ENCODE data around the gene AMH. TPM values are rescaled to one million over a fixed set of nuclear protein-coding genes. Genes with fewer than 3 reads are reported as not detected.

AMH gene
- polyA plus RNA-seq, 1 of the 3 experiments (the other 2 are of a cell fraction): 18.1 TPM

- H3K36me3 ChIP-seq (replicated peaks in 1 of 2; ENCODE audit: control insufficient read depth in 1 of 2, insufficient read depth in 2 of 2, low read length in 1 of 2): peaks cover 0 to 16% of the 10 kb centered on the region in 2 experiments
- CTCF ChIA-PET: interaction anchor here (1.4 to 4.0 kb wide), 6 partner anchors 8 to 62 kb away, joined by 4 to 16 read pairs (median 8); partner anchors contain the start of gene PLEKHJ1
- H3K9me2 ChIP-seq: no peaks in the 10 kb centered on the region
- H3K27ac ChIP-seq (ENCODE audit: low read depth in 2 of 2, low read length in 1 of 2): no peak overlapping the region
- POLR2A ChIA-PET: interaction anchor here (0.6 to 4.2 kb wide), 3 partner anchors 10 to 16 kb away, joined by 3 to 33 read pairs (median 13); no protein-coding TSS in a partner anchor
- no peaks in the 10 kb centered on the region for H3K9me3 ChIP-seq
- no peaks in the 10 kb centered on the region for H3K79me2 ChIP-seq (ENCODE audit: insufficient read depth)
- TF ChIP-seq TEAD4 (IDR thresholded peaks at IDR 0.05; ENCODE audit: borderline replicate concordance, insufficient read depth): no peak
- no peak for TF ChIP-seq JUND (IDR thresholded peaks at IDR 0.05)
- TF ChIP-seq USF1 (IDR thresholded peaks at IDR 0.05; ENCODE audit: borderline replicate concordance, low read depth): no peak
- no peak for TF ChIP-seq YY1 (IDR thresholded peaks at IDR 0.05; ENCODE audit: low read depth)
- TF ChIP-seq NFIC (IDR thresholded peaks at IDR 0.05; ENCODE audit: borderline replicate concordance): no peak
- no peak for TF ChIP-seq RFX5 (IDR thresholded peaks at IDR 0.05; ENCODE audit: low read length)
- no peak for TF ChIP-seq MEF2A (IDR thresholded peaks at IDR 0.05; ENCODE audit: borderline replicate concordance, low read depth)
- TF ChIP-seq IRF3 (IDR thresholded peaks at IDR 0.05; ENCODE audit: low read depth, low read length): no peak
- no peak for TF ChIP-seq RAD21 (IDR thresholded peaks at IDR 0.05; ENCODE audit: low read length)
- no peak for TF ChIP-seq RCOR1 (IDR thresholded peaks at IDR 0.05; ENCODE audit: low read length)
- no peaks in the 10 kb centered on the region for H3K27me3 ChIP-seq (ENCODE audit: insufficient read depth)
- H2AFZ ChIP-seq (ENCODE audit: low read depth): no peak overlapping the region
- H4K20me1 ChIP-seq (ENCODE audit: insufficient read depth): no peaks in the 10 kb centered on the region
- no peak overlapping the region for H3K4me3 ChIP-seq (ENCODE audit: low read depth in 2 of 2, low read length in 1 of 2)
- peaks cover 5% of the 10 kb centered on the region for H3F3A ChIP-seq (replicated peaks; ENCODE audit: insufficient read depth)
- peak; percentile 45 for DNase-seq
- WGBS (ENCODE audit: low lambda C conversion rate): 96% methylated on average over 11 of the region's 20 CpGs
- no peak overlapping the region for H3K9ac ChIP-seq
- H3K4me1 ChIP-seq (ENCODE audit: control insufficient read depth in 1 of 2, insufficient read depth in 2 of 2, low read depth in 1 of 2, low read length in 1 of 2): peaks cover 0 to 17% of the 10 kb centered on the region in 2 experiments; a peak in 1 of 4 replicates
- H3K4me2 ChIP-seq: no peak overlapping the region
These were observed 5.1 kb downstream of the AMH start for GRCh38 chr19:2254064-2254872.

- 86% methylated on average over 11 of the region's 16 CpGs for WGBS (ENCODE audit: low lambda C conversion rate)
- H3K9ac ChIP-seq: no peak overlapping the region
- no peak overlapping the region for H2AFZ ChIP-seq (ENCODE audit: low read depth)
- no peaks in the 10 kb centered on the region for H3K79me2 ChIP-seq (ENCODE audit: insufficient read depth)
- peaks cover 0 to 17% of the 10 kb centered on the region in 2 experiments; a peak in 1 of 4 replicates for H3K4me1 ChIP-seq (ENCODE audit: control insufficient read depth in 1 of 2, insufficient read depth in 2 of 2, low read depth in 1 of 2, low read length in 1 of 2)
- no peaks in the 10 kb centered on the region for H3K27me3 ChIP-seq (ENCODE audit: insufficient read depth)
- DNase-seq: peak; percentile 78
- no peak overlapping the region for H3K4me2 ChIP-seq
- no peaks in the 10 kb centered on the region for H4K20me1 ChIP-seq (ENCODE audit: insufficient read depth)
- POLR2A ChIA-PET: interaction anchor here (0.6 to 4.2 kb wide), 5 partner anchors 11 to 83 kb away, joined by 3 to 33 read pairs (median 4); no protein-coding TSS in a partner anchor
- no peak overlapping the region for H3K4me3 ChIP-seq (ENCODE audit: low read depth in 2 of 2, low read length in 1 of 2)
- CTCF ChIA-PET: interaction anchor here (1.4 to 4.0 kb wide), 7 partner anchors 9 to 61 kb away, joined by 4 to 16 read pairs (median 9); partner anchors contain the start of gene PLEKHJ1
- peak; percentile 16 for TF ChIP-seq CHD2 (IDR thresholded peaks at IDR 0.05; ENCODE audit: low read length, partially characterized antibody)
- TF ChIP-seq ZBTB33 (IDR thresholded peaks at IDR 0.05; ENCODE audit: borderline replicate concordance, low read depth): no peak
- H3K36me3 ChIP-seq (replicated peaks in 1 of 2; ENCODE audit: control insufficient read depth in 1 of 2, insufficient read depth in 2 of 2, low read length in 1 of 2): peaks cover 0 to 8% of the 10 kb centered on the region in 2 experiments
- H3K9me2 ChIP-seq: no peaks in the 10 kb centered on the region
- H3F3A ChIP-seq (replicated peaks; ENCODE audit: insufficient read depth): peaks cover 8% of the 10 kb centered on the region
- H3K9me3 ChIP-seq: no peaks in the 10 kb centered on the region
- peak overlapping the region in 1 of 2 experiments; percentile 70; a peak in 1 of 4 replicates for H3K27ac ChIP-seq (ENCODE audit: low read depth in 2 of 2, low read length in 1 of 2)
These were observed 6.2 kb downstream of the AMH start for GRCh38 chr19:2255112-2255845.
